Right renal pelvis (tissue), 4 donors: ENCODE data around the gene KRI1. TPM values are rescaled to one million over a fixed set of nuclear protein-coding genes. Genes with fewer than 3 reads are reported as not detected.
A peak's percentile ranks its signal among the peaks of the same experiment; 100 is the strongest.

Source experiments
- DNase-seq, 4 donors: peaks; one replicate each; pipeline ENCODE4 v3.0.0-alpha.2; 2013; ENCODE audit warnings: low read depth in 4 of 4, low spot score in 3 of 4, missing footprints in 1 of 4
- polyA plus RNA-seq, 4 donors: library from polyadenylated mRNA; unstranded; fragments of 120-200 nt; gene quantifications; one replicate each; pipeline ENCODE4 v1.2.1, GENCODE V29; 2013; ENCODE audit not compliant: insufficient read length in 4 of 4

The KRI1 gene
- polyA plus RNA-seq, 4 donors: 30.9 to 35.5 (median 32.4) TPM

DNA sequence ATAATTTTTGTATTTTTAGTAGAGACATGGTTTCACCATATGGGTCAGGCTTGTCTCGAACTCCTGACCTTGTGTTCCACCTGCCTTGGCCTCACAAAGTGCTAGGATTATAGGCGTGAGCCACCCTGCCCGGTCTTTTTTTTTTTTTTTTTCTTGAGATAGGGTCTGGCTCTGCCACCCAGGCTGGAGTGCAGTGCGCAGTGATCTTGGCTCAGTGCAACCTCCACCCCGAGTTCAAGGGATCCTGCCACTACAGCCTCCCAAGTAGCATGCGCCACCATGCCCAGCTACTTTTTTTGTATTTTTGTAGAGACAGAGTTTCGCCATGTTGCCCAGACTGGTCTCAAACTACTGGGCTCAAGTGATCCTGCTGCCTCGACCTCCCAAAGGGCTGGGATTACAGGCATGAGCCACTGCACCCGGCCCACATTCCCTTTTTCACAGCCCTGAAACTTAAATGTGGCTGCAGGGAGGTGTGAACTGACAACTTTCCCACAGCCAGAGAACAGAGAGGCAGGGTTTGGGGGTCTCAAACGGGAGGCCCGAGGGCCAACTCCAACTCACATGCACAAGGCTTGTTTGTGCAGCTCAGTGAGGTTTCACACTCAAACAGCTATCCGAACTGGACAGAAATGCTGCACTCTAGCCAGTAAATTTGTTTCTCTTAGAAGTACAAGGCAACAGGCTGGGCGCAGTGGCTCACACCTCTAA lies 44.2 kb downstream of the KRI1 start:
- no peak for DNase-seq

DNA sequence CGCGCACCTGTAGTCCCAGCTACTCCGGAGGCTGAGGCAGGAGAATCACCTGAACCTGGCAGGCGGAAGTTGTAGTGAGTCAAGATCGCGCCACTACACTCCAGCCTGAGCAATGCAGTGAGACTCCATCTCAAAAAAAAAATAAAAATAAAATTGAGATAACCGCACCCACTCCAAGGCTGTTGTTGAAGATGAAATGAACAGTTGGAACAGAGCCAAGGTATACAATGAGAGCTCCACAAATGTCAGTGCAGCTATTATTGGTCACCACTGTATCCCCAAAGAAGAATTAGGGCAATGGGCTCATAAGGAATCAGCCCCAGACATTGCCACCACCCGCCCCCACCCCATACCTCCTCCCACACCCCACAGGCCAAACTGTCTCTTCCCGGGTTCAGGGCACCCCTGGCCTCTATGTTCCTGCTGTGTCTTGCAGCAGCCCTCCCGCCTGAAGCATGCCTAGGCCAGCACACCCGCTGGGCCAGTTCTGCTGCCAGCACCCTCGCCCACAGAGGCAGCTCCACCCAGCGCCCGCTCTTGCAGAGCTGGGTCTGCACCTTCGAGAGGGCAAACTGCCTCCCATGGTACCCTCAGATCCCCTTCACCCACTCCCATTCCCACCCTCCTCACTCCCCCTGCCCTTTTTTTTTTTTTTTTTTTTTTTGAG lies 45.0 kb downstream of the KRI1 start:
- DNase-seq: no peak

DNA sequence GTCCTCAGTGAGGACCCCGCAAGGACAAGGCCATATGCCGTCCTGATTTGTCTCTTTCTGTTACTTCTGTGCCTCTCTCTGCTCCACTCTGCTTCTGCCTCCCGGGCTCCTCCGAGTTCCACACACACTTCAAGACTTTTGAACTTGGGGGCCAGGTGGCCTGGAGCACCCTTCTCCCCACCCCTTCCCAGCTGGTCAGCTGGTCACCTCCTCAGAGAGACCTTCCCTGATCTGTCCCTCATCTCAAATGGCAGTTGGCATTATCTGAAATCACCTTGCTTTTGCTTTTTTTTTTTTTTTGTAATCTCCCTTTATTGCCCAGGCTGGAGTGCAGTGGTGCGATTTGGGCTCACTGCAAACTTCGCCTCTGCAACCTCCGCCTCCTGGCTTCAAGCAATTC lies 46.4 kb downstream of the KRI1 start:
- DNase-seq: no peak

DNA sequence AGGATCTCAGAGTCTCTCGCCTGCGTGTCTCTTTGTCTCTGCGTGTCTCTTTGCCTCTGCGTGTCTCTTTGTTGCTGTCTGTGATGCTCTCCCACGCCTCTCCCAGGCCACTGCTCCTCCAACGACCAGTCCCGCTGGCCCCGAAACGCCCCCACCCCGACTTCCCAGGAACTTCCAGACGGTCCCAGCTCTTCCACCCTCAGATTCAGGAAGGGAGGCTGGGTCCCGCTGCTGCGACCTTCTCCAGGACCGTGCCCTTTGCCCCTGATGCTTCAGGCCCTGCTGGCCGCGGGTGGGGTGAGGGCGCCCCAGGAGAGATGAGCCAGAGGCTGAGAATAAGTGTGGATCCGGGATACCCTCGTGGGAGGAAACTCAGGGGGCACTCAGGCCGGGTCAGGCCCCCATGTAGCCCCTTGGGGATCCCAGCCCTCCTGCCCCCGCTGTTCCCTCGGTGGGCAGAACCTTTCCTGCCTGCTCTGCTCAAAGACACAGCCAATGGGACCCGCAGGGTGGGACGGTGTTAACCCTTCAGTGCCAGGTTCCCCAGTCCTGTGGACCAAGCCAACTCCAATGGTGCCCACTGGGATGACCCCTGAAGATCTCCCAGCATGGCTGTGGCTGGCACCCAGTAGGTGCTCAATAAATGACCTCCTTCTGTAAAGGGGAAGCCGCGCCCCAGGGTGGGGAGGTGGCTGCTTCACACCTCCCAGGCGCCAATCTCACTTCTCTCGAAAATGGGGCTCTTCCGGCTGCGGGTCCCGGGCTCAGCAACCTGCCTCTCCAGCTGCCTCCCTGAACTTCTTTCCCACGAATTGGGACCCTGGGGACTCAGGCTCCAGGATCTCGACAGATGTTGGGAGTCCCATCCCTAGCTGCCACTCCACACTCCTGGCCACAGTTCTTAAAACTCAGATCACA lies 47.1 kb downstream of the KRI1 start:
- DNase-seq: no peak

DNA sequence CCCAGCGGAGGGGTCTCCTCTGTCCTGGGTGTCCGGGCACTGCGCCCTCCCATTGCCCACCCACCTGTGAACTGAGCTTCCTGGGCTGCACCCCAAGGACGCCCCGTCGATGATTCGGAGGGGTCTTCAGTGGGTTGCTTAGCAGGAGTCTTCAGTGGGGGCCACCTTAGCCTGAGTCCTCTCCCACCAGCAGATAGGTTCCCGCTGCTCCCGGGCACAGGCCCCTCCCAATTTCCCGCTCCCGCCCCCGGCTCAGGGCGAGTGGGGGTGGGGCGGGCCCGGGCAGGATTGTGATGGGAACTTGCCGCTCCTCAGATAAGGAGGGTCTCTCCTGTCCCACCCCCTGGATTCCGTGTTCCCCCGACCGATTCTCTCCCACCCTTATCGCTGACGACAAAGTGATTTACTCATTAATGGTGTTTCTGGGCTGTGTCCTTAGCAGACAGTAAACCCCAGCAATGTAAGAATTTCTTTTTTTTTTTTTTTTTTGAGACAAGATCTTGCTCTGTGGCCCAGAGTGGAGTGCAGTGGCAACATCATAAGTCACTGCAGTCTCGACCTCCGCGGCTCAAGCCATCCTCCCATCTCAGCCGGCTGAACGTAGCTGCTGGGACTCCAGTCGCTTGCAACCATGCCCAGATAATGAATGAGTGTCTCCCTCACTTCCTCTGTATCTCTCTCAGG lies 47.9 kb downstream of the KRI1 start:
- DNase-seq: no peak

DNA sequence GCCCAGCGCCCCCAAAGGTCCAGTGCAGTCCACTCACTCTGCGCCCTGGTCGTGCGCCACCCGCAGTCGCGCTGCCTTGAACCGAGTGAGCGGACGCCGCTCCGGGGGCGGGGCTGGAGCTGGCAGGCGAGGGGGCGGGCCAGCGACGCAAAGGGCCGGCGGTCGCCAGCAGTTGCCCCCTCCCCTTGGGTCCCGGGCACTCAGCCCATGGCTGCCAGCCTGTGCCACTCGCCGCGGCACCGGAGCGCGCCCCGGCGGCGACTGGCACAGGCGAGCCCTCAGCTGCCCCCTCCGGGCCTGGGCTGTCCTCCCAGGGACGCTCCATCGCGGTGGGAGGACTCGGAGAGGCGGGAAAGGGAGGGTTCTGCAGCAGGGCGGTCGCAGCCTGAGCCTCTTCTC lies 48.5 kb downstream of the KRI1 start, which contains the start of gene S1PR5:
TSS of gene S1PR5 (minus strand) at position 87 of the 399 bp plus-strand sequence. CDS start 2,436 bp downstream, outside the sequence.
- no peak for DNase-seq

DNA sequence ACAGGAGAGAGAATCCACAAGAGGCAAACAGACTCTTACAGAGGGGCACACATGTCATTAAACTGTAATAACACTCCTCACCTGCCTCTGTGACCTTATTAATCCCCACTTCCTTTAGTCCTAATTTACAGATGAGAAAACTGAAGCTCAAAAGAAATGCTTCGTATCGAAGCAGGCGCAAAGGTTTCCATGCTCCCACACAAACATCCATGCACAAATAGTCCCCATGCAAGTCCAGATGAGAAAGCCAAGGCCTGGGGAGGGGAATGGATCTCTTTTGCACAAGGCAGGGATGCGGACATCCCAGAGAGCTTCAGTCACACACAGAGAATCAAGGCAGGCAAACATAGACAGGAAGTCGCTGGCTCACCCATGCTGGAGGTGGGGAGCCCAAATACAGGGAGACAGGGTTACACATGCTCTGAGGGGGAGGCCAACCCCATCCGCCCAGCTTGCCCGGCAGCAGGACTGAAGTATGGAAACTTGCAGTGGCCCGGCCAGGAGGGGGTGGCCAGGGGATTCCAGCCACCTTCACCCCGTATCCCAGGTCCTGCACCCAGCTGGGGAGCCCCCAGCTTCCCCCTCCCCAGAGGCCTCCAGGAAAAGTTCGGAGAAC lies 49.0 kb downstream of the KRI1 start:
- DNase-seq: no peak

DNA sequence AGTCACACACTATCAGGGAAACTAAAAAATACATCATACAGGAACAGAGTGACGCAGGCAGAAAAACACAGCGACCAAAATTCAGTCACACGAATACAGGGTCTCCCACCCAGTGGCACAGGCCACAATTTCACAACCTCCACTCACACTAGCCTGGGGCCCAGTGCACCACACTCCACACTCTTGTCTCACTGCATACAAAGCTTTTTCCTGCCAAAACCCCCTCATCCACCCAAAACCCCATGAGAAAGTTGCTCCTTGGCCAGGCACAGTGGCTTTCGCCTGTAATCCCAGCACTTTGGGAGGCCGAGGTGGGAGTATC lies 49.8 kb downstream of the KRI1 start:
- no peak for DNase-seq

DNA sequence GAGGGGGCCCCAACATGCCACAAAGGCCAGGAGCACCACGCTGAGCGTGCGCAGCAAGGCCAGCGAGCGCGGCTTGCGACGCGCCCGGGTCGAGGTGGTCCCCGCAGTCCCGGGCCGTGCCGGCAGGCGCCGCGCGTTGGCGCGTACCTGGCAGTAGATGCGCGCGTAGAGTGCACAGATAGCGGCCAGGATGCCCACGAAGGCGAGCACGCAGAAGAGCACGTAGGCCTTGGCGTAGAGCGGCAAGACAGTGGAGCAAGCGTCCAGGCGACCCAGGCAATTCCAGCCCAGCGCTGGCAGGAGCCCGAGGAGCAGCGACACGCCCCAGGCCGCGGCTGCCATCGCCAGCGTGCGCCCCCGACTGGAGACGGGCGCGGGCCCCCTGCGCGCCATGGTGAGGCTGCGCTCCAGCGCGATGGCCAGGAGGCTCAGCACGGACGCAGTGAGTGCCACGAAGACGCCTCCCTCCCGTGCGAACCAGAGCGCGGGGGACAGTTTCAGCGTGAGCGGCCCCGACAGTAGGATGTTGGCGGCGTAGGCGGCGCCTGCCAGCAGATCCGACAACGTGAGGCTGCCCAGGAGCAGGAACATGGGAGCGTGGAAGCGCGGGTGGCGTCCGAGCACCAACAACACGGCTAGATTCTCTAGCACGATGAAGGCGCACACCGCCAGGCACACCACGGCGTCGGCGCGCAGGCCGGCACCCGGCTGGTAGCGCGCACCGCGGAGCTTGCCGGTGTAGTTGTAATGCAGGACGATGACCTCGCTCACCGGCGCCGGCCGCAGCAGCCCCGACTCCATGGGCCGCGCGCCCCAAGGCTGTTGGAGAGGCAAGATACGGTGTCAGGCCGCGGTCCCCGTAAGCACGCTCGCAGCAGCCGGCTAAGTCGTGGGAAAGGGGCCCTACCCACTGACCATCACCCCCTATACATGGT lies 51.3 kb downstream of the KRI1 start:
- DNase-seq: peak in 1 of 4 donors; percentile 23

DNA sequence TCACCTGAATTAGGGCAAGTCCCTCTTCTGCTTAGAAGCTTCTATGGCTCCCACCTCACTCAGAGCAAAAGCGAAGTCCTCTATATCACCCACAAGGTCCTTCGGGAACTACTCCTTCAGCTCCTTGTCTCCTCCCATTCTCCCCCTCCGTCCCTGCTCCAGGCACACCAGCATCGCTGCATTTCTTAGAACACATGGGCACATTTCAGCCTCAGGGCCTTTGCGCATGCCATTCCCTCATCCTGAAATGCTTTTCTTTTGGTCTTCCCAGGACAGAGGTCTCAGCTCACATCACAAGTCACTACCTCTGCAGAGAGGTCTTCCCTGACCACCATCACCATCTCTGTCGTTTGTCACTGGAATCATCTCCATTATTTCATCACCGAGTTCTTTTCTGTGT lies 52.6 kb downstream of the KRI1 start:
- DNase-seq: no peak

DNA sequence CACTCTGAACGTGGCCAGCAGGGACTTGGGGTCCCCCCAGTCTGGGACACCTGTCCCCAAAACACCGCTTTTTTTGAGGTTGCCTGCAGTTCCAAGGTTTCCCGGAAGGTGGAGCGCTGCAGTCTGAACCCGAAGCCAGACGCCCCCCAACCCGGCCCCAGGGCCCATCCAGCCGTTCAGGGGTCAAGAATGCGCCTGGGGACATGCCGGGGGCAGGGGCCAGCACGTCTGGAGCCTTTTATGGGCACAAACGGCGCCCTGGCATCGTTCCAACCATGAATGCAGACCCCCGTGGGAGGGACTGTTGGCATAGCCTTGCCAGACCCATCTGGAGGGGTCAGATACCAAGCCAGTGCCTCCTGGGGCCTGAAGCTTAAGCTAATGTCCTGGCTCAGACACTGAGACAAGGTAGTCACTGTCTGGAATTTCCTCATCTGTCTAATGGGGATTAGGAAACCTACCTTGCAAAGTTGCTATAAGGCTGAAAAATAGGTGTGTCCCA lies 55.5 kb downstream of the KRI1 start:
- peak in 1 of 4 donors; percentile 29 for DNase-seq

DNA sequence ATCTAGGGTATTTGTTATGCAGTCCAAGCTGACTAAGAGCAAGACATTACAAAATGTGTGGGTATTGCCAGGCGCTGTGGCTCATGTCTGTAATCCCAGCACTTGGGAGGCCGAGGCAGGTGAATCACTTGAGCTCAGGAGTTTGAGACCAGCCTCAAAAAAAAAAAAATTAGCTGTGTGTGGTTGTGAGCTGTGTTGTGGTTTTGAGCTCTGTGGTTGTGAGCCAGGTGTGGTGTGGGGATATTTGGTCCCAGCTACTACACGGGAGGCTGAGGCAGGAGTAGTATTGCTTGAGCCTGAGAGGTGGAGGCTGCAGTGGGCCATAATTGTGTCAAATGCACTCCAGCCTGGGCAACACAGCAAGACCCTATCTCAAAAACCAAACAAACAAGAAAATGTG lies 57.1 kb downstream of the KRI1 start:
- DNase-seq: no peak

DNA sequence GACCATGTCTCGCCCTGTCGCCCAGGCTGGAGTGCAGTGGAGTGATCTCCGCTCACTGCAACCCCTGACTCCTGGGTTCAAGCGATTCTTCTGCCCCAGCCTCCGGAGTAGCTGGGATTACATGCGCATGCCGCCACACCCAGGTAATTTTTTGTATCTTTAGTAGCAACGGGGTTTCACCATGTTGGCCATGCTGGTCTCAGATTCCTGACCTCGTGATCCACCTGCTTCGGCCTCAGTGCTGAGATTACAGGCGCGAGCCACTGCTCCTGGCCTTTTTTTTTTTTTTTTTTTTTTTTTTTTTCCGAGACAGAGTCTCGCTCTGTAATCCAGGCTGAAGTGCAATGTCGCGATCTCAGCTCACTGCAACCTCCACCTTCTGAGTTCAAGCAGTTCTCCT lies 57.8 kb downstream of the KRI1 start:
- DNase-seq: no peak

DNA sequence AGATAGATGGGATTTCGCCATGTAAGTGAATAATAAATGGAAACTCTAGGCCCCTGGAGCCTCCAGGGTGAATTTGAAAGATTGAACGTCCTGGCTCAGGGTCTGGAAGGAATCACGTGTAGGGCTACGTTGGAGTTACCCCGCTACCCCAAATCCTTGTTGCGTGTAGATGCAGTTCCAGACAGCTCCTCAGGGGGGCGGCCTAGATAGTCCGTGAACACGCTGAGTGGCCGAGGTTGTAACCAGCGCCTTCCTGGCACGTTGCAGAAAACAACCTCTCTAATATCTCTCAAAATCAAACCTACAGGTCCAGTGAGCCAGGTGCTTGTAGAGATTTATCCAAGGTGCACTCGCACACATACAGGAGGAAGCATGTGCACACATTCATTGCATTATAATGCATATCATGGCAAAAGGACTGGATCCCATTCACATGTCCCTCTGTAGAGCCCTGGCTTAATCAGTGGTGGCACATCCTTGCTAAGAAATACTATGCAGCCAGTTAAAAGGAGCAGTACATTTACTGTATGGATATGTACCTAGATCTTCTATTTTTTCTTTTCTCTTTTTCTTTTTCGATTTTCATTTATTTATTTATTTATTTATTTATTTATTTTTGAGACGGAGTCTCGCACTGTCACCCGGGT lies 60.1 kb downstream of the KRI1 start:
- DNase-seq: peak in 1 of 4 donors; percentile 29
